HG03175 (cell line): Measurements from ENCODE around the gene EDC3.

Experiments
- ATAC-seq: cut with Tn5 transposase; IDR thresholded peaks from one replicate; pipeline ENCODE4 v1.9.1; 2021; ENCODE audit warnings: mild to moderate bottlenecking, moderate library complexity; ENCODE audit not compliant: unreplicated experiment

EDC3 gene

DNA sequence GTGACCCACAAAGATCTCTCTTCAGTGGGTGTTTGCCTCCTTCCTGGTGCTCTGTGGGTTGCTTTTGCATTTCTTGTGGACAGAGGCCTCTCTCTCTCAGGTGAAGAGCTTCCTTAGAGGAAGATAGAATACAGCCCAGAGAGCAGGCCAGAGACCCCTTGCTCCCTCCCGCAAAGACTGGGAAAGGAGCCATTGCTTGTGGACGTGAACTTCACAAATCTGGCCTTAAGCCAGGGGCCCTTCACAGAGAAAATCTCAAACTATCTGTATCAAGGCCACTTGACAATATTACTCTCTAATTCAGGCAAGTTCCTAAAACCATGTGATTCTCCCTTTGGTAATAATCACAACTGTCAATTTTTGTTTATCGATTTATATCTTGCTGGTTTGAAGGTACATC is 110.6 kb downstream of the EDC3 start:
- no peak for ATAC-seq

DNA sequence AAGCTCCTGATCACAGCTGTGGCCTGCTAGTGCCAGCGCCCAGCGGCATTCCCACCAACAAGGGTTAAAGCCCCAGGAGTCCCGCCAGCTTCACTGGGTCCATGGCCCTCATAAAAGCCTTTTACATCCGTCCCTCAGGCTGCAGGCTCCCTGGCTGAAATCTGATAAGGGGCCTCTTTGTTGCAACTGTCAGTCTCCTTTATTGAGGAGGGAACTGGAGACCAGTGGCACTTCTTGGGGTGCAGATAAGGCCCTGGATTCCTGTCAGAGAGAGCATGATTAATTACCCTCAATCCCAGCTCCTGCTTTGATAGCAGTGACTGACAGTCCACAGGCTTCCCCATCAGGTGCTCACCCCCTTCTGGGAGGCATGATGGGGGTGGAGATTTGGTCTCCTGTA is 111.0 kb downstream of the EDC3 start:
- ATAC-seq, result no peak

DNA sequence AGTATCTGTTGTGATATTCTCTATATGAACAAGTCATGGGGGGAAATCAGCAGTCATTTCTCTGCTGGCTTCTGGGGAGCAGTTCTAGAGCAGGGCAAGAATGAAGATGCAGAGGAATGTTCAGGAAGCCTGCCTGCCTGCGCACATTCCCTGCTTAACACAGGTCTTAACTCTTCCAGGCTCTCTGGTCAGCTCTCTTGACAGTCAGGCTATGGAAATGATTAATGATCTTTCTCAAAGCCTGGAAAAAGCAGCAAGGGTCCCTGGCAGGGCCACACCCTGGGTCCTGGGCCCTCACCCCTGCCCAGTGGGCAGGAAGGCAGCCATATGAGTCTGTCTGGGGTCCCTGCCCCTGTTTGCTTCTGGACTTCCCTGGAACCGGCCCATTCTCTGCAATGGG is 111.6 kb downstream of the EDC3 start:
- ATAC-seq, result no peak
